GM18508 (cell line): Measurements from ENCODE around the gene HSPA9.
"Not testable (repeated sequence)": the region's sequence is repeated elsewhere in the genome, so short reads cannot be mapped to it uniquely, and the experiment has no call there.

Experiments used
- ATAC-seq: cut with Tn5 transposase; IDR thresholded peaks from one replicate; pipeline ENCODE4 v1.9.1; 2021; ENCODE audit warnings: moderate number of reproducible peaks; ENCODE audit not compliant: insufficient read depth, unreplicated experiment

The HSPA9 gene

GRCh38 chr5:138538943-138539627, 36.1 kb downstream of the HSPA9 start:
- no peak for ATAC-seq

GRCh38 chr5:138536665-138537315, 38.4 kb downstream of the HSPA9 start:
- ATAC-seq: no peak

DNA sequence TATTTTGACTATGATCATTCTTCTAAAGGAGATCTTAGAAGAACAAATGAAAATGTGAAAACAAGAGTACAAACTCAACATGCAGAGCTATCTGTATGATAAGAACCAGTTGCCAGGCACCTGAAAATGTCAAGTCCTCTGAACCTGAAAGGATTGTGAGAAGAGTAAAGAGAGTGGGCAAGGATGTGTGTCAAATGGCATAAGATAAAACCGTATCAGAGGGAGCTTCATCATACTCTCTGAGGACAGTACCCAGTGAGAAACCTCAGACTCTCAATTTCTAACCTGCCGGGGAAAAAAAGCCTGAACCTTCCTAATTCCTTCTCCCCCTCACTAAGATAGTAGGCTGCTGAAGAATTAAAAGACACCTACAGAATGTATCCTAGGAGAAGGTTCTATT, 39.0 kb downstream of the HSPA9 start:
- no peak for ATAC-seq

DNA sequence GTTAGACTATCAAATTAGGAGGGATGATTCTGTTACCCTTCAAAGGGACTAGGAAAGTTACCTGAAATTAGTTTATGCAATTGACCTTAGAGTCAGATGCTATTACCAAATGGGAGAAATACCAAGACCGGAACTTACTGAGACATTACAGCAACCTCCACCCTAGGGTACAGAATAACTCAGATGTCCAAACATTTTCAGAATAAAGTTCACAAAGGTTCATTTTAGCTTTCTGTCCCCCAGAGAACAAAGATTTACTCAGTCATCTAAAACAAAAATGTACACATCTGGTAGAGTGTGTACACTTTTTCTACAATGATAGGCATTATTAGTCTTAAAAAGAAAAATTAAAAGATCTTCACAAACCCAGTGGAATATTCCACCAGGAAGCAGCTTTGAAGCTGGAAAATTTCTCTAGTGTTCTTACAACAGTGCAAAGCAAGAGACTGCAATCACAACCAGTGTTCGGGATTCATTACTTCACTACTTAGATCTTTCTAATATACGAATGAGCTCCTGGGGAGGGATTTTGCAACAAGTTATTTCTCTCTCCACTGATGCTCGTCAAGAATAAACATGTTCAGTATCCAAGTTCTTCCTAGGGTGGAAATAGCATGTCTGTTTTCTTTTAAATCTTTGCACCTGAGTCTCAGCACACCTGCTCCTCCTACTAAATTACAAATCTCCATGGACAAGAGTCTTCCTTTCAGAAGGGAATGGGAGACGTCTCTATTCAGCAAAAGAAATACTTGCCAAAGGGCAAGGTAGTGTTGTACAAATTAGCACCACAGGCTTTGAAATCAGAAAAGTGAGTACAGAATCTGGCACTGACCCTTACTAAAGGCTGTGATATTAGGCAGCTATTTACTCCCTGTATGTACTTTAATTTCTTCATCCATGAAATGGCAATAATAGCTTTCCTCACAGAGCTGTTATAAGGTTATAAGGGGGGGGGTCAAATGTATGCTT, 40.9 kb downstream of the HSPA9 start:
- ATAC-seq: no peak

DNA sequence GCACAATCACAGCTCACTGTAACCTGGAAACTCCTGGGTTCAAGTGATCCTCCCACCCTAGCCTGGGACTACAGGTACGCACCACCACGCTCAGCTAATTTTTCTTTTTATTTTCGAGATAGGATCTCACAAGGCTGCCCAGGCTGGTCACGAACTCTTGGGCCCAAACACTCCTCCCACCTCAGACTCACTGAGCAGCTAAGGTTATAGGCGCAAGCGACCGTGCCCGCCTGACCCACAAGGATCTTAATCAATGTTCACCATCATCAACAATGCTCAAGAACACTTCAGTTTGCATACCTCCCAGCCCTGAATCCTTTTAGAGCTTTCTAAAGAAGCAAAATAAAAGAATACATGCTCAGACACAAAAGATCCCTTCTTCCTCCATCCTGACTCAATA, 45.4 kb downstream of the HSPA9 start:
- no peak for ATAC-seq

GRCh38 chr5:138528744-138529469, 46.3 kb downstream of the HSPA9 start:
- ATAC-seq: no peak

DNA sequence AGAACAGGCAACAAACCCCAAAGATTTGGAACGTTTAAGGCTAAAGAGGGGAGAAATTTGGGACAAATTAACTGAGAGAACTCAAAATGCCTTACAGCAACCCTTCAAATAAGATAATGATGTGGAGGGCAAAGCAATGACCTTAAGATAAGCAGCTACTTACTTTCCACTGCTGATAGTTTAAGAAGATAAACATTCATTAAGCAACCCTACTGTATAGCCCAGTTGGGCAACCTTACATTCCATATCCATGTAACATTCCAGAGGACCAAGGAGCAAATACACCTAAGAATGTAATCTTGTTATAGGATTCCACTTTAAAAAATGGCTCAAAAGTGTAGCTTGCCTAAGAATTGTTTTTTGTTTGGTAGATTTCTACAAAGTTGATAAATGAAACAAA, 47.0 kb downstream of the HSPA9 start:
- no peak for ATAC-seq

GRCh38 chr5:138527170-138527569, 48.0 kb downstream of the HSPA9 start:
- ATAC-seq: no peak

GRCh38 chr5:138523406-138523805, 51.8 kb downstream of the HSPA9 start:
- no peak for ATAC-seq

- ATAC-seq: no peak
Observed at GRCh38 chr5:138520971-138521370, 54.2 kb downstream of the HSPA9 start.

- no peak for ATAC-seq
Observed at GRCh38 chr5:138517437-138517836, 57.8 kb downstream of the HSPA9 start.

DNA sequence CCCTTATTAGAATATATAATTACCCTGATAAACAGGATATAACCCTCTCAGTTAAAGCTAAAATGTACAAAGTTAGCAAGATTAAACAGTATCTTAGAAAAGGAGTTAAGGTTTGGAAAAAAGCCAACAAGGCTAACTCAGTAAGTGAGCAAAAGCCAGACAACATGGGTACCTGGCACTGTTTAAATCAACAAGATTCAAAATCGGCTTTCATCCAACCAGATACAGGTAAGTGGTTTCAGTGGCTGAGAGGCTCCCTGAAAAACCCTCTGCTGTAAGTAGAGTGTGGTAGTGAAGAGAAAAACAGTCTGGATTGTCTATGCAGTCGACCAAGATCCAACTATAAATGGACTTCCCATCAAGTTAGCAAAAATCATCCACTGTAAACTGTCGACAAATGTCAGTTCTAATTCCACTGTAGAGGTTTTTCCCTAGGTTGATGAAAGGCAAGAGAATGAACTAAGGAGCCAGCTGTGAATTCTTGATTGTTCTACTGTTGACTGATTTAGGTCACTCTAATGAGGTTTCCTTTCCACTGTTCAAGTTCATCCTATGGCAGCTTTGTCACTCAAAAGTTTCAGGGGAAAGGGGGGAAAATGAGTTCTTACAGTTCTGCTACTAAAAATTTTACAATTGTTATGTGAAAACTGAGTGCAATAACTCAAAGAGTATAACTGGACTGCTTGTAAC, 59.5 kb downstream of the HSPA9 start:
- ATAC-seq: no peak

DNA sequence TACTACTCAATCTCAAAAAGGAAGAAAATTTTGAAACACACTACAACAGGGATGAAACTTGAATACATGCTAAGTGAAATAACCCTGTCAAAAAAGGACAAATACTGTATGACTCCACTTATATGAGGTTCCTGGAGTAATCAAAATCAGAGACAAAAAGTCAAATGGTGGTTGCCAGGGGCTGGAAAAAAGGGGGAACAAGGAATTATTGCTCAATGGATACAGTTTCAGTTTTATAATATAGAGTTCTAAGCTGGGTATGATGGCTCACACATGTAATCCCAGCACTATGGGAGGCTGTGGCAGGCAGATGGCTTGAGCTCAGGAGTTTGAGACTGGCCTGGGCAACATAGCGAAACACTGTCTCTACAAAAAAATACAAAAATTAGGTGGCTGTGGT, 61.2 kb downstream of the HSPA9 start:
- ATAC-seq: no peak

- ATAC-seq: no peak
Observed at GRCh38 chr5:138508958-138509357, 66.2 kb downstream of the HSPA9 start.

GRCh38 chr5:138507485-138507884, 67.7 kb downstream of the HSPA9 start:
- not testable (repeated sequence) for ATAC-seq

DNA sequence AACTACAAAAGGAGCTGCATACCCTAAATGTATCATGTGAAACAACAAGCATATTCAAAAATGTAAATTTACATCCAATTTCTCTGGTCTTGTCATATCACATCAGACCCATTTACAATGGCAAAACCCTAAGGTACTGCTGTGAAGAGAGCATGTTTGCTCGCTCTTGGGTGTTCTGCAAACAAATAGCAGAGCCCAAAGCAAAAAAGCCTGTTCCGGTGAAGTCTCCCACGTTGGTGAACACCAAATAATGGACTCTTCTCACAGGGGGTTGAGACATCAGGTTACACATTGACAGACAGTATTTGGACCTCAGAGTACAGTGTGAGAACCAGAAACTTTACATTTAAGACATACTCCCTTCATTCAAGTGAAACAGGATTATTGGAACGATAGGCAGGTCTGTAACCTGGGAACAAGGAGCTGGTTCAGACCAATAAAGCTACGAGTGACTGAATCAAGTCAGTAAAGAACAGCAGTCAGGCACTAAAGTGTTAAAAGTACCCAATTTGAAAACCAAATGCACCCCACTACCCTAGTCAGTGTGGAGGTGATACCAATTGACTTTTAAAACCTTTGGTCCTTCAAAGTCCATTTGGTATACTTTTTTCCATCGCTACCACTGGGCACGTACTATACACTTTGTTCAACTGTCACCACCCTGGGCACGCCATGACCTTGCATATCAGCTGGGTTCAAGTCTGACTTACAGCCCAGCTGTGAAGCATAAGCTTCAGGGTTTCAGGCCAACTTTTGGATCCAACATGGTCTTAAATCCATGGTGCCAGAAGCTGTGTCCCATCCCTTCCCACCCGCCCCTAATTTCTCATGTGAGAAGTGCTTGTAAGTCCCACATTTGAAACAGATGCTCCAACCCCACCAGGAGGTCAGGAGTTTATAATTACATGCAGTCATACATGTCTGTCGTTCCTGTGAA, 68.6 kb downstream of the HSPA9 start:
- no peak for ATAC-seq

DNA sequence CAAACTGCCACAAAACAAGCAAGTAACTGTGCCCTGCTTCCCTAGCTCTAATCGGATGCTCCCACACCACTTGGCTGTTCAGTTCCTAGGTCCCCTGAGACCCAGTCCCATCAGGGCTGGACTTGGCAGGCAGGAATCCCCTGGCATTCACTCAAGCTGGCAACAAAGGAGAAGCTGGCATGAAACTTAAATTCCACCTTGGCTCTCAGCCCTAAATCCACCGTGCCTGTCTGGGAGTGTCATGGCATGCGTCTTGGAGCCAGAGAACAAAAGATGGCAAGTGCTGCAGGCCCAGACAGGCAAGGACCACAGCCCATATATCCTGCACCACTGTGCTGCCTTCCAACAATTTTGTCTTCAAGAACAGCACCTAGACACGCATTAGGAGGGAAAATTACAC, 70.4 kb downstream of the HSPA9 start:
- ATAC-seq: no peak
